Breast epithelium (tissue), 3 donors: ENCODE measurements around the gene FAM227A.

Experiments used
- CTCF ChIP-seq, 3 donors: fragments of 450-650 bp; IDR thresholded peaks; one replicate each; pipeline ENCODE4 v1.5.1; 2016 to 2017; ENCODE audit warnings: antibody characterized with exemption in 3 of 3, mild to moderate bottlenecking in 3 of 3, moderate library complexity in 3 of 3
- POLR2A ChIP-seq: fragments of 450-650 bp; IDR thresholded peaks from one replicate; pipeline ENCODE4 v1.6.1; 2016; ENCODE audit warnings: antibody characterized with exemption, mild to moderate bottlenecking, moderate library complexity
- POLR2AphosphoS5 ChIP-seq, 3 donors: sonication (generic); formaldehyde crosslinking; IDR thresholded peaks; one replicate each; pipeline ENCODE4 v1.6.1; 2017; ENCODE audit warnings: antibody characterized with exemption in 3 of 3

- TF ChIP-seq CTCF (IDR thresholded peaks at IDR 0.05) (no peak), POLR2AphosphoS5 (IDR thresholded peaks at IDR 0.05) (no peak), POLR2A (no peak)
These were observed 18.0 kb downstream of the FAM227A start for GRCh38 chr22:38638216-38638615.
